Measurements from ENCODE around the gene TNIP2. TPM values are rescaled to one million over a fixed set of nuclear protein-coding genes. Genes with fewer than 3 reads are reported as not detected.

The TNIP2 gene
- total RNA-seq, 6 donors from 2014 or later, result 39.4 to 87.1 (median 60.1) TPM

DNA sequence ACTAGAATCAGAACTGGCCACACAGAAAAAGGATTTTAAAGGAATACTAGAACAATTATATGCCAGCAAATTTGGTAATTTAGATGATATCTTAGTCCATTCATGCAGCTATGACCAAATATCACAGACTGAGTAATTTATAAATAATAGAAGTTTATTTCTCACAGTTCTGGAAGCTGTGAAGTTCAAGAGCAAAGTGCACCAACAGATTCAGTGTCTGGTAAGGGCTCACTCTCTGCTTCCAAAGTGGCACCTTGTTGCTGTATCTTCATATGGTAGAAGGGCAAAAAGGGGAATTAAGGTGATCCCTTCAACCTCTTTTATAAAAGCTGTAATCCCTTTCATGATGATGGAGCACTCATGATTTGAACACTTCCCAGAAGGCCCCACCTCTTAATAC is 20.3 kb downstream of the TNIP2 start:
- H3K27ac ChIP-seq, result no peak overlapping the region
- H3K4me3 ChIP-seq, result no peak overlapping the region
- no peaks in the 10 kb centered on the region for H3K4me1 ChIP-seq
- peaks cover 6 to 30% (median 25%) of the 10 kb centered on the region in 4 donors for H3K36me3 ChIP-seq
- H3K9me3 ChIP-seq, result peaks cover 0 to 5% (median 0%) of the 10 kb centered on the region in 4 donors
- TF ChIP-seq POLR2AphosphoS5 (IDR thresholded peaks at IDR 0.05) (no peak), EP300 (IDR thresholded peaks at IDR 0.05) (no peak), POLR2A (IDR thresholded peaks at IDR 0.05) (no peak)
- TF ChIP-seq, protein P1, sequence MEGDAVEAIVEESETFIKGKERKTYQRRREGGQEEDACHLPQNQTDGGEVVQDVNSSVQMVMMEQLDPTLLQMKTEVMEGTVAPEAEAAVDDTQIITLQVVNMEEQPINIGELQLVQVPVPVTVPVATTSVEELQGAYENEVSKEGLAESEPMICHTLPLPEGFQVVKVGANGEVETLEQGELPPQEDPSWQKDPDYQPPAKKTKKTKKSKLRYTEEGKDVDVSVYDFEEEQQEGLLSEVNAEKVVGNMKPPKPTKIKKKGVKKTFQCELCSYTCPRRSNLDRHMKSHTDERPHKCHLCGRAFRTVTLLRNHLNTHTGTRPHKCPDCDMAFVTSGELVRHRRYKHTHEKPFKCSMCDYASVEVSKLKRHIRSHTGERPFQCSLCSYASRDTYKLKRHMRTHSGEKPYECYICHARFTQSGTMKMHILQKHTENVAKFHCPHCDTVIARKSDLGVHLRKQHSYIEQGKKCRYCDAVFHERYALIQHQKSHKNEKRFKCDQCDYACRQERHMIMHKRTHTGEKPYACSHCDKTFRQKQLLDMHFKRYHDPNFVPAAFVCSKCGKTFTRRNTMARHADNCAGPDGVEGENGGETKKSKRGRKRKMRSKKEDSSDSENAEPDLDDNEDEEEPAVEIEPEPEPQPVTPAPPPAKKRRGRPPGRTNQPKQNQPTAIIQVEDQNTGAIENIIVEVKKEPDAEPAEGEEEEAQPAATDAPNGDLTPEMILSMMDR (IDR thresholded peaks at IDR 0.05), result no peak
- ATAC-seq (ENCODE audit: low FRiP score in 2 of 2) (no peak), DNase-seq (no peak)
- no peaks in the 10 kb centered on the region for H3K27me3 ChIP-seq

GRCh38 chr4:2734612-2735011 is 21.5 kb downstream of the TNIP2 start:
- Histone ChIP-seq H3K27me3 (no peaks in the 10 kb centered on the region), H3K4me1 (no peaks in the 10 kb centered on the region), H3K9me3 (peaks cover 0 to 5% (median 0%) of the 10 kb centered on the region in 4 donors), H3K36me3 (peaks cover 6 to 33% (median 27%) of the 10 kb centered on the region in 4 donors), H3K4me3 (no peak overlapping the region), H3K27ac (no peak overlapping the region)
- TF ChIP-seq, protein P1 (IDR thresholded peaks at IDR 0.05), result no peak
- TF ChIP-seq POLR2A (IDR thresholded peaks at IDR 0.05) (no peak), EP300 (IDR thresholded peaks at IDR 0.05) (no peak), POLR2AphosphoS5 (IDR thresholded peaks at IDR 0.05) (no peak)
- 64 to 77% methylated on average over 1 of the region's 1 CpG for WGBS, 2 donors
- DNase-seq (no peak), ATAC-seq (ENCODE audit: low FRiP score in 2 of 2) (no peak)

- TF ChIP-seq POLR2A (IDR thresholded peaks at IDR 0.05), result no peak
- H3K27ac ChIP-seq, result no peak overlapping the region
- DNase-seq (no peak), ATAC-seq (ENCODE audit: low FRiP score in 2 of 2) (peak in 1 of 2 donors; percentile 16)
- peaks cover 0 to 5% (median 0%) of the 10 kb centered on the region in 4 donors for H3K9me3 ChIP-seq
- no peak overlapping the region for H3K4me3 ChIP-seq
- no peaks in the 10 kb centered on the region for H3K27me3 ChIP-seq
- no peaks in the 10 kb centered on the region for H3K4me1 ChIP-seq
- 87 to 93% methylated on average over 2 of the region's 2 CpGs for WGBS, 2 donors
- H3K36me3 ChIP-seq, result peaks cover 6 to 39% (median 32%) of the 10 kb centered on the region in 4 donors
Observed at GRCh38 chr4:2733844-2734574, 22.1 kb downstream of the TNIP2 start.

GRCh38 chr4:2733001-2733843 is 22.9 kb downstream of the TNIP2 start:
- no peaks in the 10 kb centered on the region for H3K27me3 ChIP-seq
- H3K36me3 ChIP-seq, result peaks cover 6 to 42% (median 32%) of the 10 kb centered on the region in 4 donors
- ATAC-seq (ENCODE audit: low FRiP score in 2 of 2) (peak; percentile 23 to 56), DNase-seq (peak in 1 of 2 donors; percentile 58)
- 93 to 94% methylated on average over 21 of the region's 21 CpGs for WGBS, 2 donors
- H3K4me1 ChIP-seq, result no peaks in the 10 kb centered on the region
- peaks cover 0 to 5% (median 0%) of the 10 kb centered on the region in 4 donors for H3K9me3 ChIP-seq
- H3K4me3 ChIP-seq, result no peak overlapping the region
- no peak for TF ChIP-seq EP300 (IDR thresholded peaks at IDR 0.05)
- TF ChIP-seq, protein P1 (IDR thresholded peaks at IDR 0.05), result no peak
- TF ChIP-seq POLR2A (IDR thresholded peaks at IDR 0.05), result no peak
- no peak for TF ChIP-seq POLR2AphosphoS5 (IDR thresholded peaks at IDR 0.05)
- H3K27ac ChIP-seq, result no peak overlapping the region

DNA sequence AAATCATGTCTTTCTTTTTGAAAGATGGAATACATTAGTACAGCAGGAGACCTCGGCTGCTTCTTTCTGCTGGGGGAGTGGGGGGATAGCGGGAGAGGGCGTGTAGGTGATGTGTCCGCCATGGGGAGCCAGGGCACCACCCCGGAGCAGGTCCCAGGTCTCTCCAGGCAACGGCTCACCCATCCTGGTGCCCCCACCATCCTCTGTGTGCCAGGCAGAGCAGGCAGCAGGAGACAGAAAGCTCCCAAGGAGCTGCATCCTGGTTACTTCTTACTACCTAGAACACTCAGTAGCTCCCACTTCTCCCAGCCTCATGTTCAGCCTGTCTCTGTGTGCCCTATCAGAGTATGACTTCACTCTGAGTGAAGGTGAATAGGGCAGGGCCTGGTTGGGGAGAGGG is 23.6 kb downstream of the TNIP2 start:
- DNase-seq (no peak), ATAC-seq (ENCODE audit: low FRiP score in 2 of 2) (no peak)
- Histone ChIP-seq H3K4me1 (no peaks in the 10 kb centered on the region), H3K27ac (no peak overlapping the region), H3K27me3 (no peaks in the 10 kb centered on the region), H3K36me3 (peaks cover 6 to 42% (median 32%) of the 10 kb centered on the region in 4 donors), H3K9me3 (peaks cover 0 to 5% (median 0%) of the 10 kb centered on the region in 4 donors), H3K4me3 (no peak overlapping the region)
- TF ChIP-seq POLR2AphosphoS5 (IDR thresholded peaks at IDR 0.05) (no peak), EP300 (IDR thresholded peaks at IDR 0.05) (no peak), POLR2A (IDR thresholded peaks at IDR 0.05) (no peak)
- TF ChIP-seq, protein P1 (IDR thresholded peaks at IDR 0.05), result no peak
- WGBS, 2 donors, result 92 to 94% methylated on average over 6 of the region's 6 CpGs

Data from upper lobe of left lung (tissue), 6 donors.